ENCODE data around the gene AAMP. TPM values are rescaled to one million over a fixed set of nuclear protein-coding genes. Genes with fewer than 3 reads are reported as not detected.

AAMP gene
- total and polyA plus RNA-seq, 4 donors, result 63.6 to 116 (median 74.6) TPM

DNA sequence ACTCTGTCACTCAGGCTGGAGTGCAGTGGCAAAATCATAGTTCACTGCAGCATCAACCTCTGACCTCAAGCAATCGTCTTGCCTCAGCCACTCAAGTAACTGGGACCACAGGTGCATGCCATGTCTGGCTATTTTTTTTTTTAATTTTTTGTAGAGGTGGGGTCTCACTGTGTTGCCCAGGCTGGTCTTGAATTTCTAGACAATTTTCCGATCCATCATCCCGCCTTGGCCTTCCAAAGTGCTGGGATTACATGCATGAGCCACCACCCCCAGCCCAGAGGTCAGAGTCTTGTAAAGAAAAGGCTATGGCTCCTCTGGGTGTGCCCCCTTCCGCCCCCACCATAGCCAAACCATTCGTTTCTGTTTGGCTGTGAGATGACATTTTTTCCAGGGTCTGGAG is 35.4 kb upstream of the AAMP start:
- Histone ChIP-seq H3K36me3 (ENCODE audit: control insufficient read depth in 4 of 4, insufficient read depth in 3 of 4, low read depth in 1 of 4, low read length in 3 of 4) (no peaks in the 10 kb centered on the region), H3K27me3 (ENCODE audit: control insufficient read depth in 4 of 4, insufficient read depth in 4 of 4, low read length in 3 of 4) (no peaks in the 10 kb centered on the region), H3K9ac (ENCODE audit: low read depth in 1 of 2, low read length in 2 of 2) (no peak overlapping the region), H3K4me1 (ENCODE audit: control insufficient read depth in 4 of 4, insufficient read depth in 4 of 4, low read length in 3 of 4) (peaks cover 7 to 17% (median 11%) of the 10 kb centered on the region in 4 donors), H3K4me3 (ENCODE audit: low read depth in 1 of 3, low read length in 3 of 3) (no peak overlapping the region), H3K9me3 (ENCODE audit: control insufficient read depth in 4 of 4, low read length in 3 of 4) (no peaks in the 10 kb centered on the region), H3K27ac (ENCODE audit: low read depth in 1 of 2, low read length in 2 of 2) (no peak overlapping the region)
- 74% methylated on average over 5 of the region's 5 CpGs for WGBS
- DNase-seq (ENCODE audit: low spot score), result no peak
- TF ChIP-seq HNF4G (IDR thresholded peaks at IDR 0.05) (no peak), JUND (IDR thresholded peaks at IDR 0.05) (no peak), ATF3 (IDR thresholded peaks at IDR 0.05) (no peak), ZBTB33 (IDR thresholded peaks at IDR 0.05) (no peak), SP1 (IDR thresholded peaks at IDR 0.05) (no peak), TAF1 (conservative IDR thresholded peaks at IDR 0.05) (no peak), NR2F2 (IDR thresholded peaks at IDR 0.05) (no peak), GABPA (IDR thresholded peaks at IDR 0.05 in 1 of 2, conservative IDR thresholded peaks at IDR 0.05 in 1 of 2) (no peak)
- TF ChIP-seq, protein P1, sequence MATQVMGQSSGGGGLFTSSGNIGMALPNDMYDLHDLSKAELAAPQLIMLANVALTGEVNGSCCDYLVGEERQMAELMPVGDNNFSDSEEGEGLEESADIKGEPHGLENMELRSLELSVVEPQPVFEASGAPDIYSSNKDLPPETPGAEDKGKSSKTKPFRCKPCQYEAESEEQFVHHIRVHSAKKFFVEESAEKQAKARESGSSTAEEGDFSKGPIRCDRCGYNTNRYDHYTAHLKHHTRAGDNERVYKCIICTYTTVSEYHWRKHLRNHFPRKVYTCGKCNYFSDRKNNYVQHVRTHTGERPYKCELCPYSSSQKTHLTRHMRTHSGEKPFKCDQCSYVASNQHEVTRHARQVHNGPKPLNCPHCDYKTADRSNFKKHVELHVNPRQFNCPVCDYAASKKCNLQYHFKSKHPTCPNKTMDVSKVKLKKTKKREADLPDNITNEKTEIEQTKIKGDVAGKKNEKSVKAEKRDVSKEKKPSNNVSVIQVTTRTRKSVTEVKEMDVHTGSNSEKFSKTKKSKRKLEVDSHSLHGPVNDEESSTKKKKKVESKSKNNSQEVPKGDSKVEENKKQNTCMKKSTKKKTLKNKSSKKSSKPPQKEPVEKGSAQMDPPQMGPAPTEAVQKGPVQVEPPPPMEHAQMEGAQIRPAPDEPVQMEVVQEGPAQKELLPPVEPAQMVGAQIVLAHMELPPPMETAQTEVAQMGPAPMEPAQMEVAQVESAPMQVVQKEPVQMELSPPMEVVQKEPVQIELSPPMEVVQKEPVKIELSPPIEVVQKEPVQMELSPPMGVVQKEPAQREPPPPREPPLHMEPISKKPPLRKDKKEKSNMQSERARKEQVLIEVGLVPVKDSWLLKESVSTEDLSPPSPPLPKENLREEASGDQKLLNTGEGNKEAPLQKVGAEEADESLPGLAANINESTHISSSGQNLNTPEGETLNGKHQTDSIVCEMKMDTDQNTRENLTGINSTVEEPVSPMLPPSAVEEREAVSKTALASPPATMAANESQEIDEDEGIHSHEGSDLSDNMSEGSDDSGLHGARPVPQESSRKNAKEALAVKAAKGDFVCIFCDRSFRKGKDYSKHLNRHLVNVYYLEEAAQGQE (IDR thresholded peaks at IDR 0.05), result no peak
- TF ChIP-seq, protein P2, sequence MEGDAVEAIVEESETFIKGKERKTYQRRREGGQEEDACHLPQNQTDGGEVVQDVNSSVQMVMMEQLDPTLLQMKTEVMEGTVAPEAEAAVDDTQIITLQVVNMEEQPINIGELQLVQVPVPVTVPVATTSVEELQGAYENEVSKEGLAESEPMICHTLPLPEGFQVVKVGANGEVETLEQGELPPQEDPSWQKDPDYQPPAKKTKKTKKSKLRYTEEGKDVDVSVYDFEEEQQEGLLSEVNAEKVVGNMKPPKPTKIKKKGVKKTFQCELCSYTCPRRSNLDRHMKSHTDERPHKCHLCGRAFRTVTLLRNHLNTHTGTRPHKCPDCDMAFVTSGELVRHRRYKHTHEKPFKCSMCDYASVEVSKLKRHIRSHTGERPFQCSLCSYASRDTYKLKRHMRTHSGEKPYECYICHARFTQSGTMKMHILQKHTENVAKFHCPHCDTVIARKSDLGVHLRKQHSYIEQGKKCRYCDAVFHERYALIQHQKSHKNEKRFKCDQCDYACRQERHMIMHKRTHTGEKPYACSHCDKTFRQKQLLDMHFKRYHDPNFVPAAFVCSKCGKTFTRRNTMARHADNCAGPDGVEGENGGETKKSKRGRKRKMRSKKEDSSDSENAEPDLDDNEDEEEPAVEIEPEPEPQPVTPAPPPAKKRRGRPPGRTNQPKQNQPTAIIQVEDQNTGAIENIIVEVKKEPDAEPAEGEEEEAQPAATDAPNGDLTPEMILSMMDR (IDR thresholded peaks at IDR 0.05; ENCODE audit: low read depth, low read length, missing input control), result no peak

GRCh38 chr2:218301176-218301819 is 31.4 kb upstream of the AAMP start:
- peaks cover 7 to 11% (median 8%) of the 10 kb centered on the region in 4 donors for H3K4me1 ChIP-seq (ENCODE audit: control insufficient read depth in 4 of 4, insufficient read depth in 4 of 4, low read length in 3 of 4)
- WGBS, result 8% methylated on average over 9 of the region's 9 CpGs
- TF ChIP-seq SP1 (IDR thresholded peaks at IDR 0.05), result peak; percentile 40
- no peak for TF ChIP-seq ZBTB33 (IDR thresholded peaks at IDR 0.05)
- TF ChIP-seq EGR1 (IDR thresholded peaks at IDR 0.05; ENCODE audit: low read depth in 2 of 2), result no peak
- no peak for TF ChIP-seq FOXA1 (IDR thresholded peaks at IDR 0.05)
- peak in 1 of 2 donors; percentile 38 for TF ChIP-seq RXRA (IDR thresholded peaks at IDR 0.05)
- no peak for TF ChIP-seq MAX (IDR thresholded peaks at IDR 0.05)
- no peak for TF ChIP-seq TAF1 (conservative IDR thresholded peaks at IDR 0.05)
- TF ChIP-seq JUND (IDR thresholded peaks at IDR 0.05), result no peak
- TF ChIP-seq, protein P1 (IDR thresholded peaks at IDR 0.05), result no peak
- TF ChIP-seq YY1 (IDR thresholded peaks at IDR 0.05), result peak; percentile 40
- TF ChIP-seq HNF4A (conservative IDR thresholded peaks at IDR 0.05), result peak; percentile 15 to 36
- TF ChIP-seq GABPA (IDR thresholded peaks at IDR 0.05 in 1 of 2, conservative IDR thresholded peaks at IDR 0.05 in 1 of 2), result no peak
- peak; percentile 99 for TF ChIP-seq RAD21 (IDR thresholded peaks at IDR 0.05)
- TF ChIP-seq NR2F2 (IDR thresholded peaks at IDR 0.05), result peak; percentile 14
- TF ChIP-seq FOXA2 (IDR thresholded peaks at IDR 0.05), result no peak

More at GRCh38 chr2:218301176-218301819, 31.4 kb upstream of the AAMP start:
- H3K9ac ChIP-seq (ENCODE audit: low read depth in 1 of 2, low read length in 2 of 2), result peak overlapping the region in 1 of 2 donors; percentile 21
- no peaks in the 10 kb centered on the region for H3K9me3 ChIP-seq (ENCODE audit: control insufficient read depth in 4 of 4, low read length in 3 of 4)
- H3K4me3 ChIP-seq (ENCODE audit: low read depth in 1 of 3, low read length in 3 of 3), result no peak overlapping the region
- H3K27me3 ChIP-seq (ENCODE audit: control insufficient read depth in 4 of 4, insufficient read depth in 4 of 4, low read length in 3 of 4), result no peaks in the 10 kb centered on the region
- H3K27ac ChIP-seq (ENCODE audit: low read depth in 1 of 2, low read length in 2 of 2), result no peak overlapping the region
- H3K36me3 ChIP-seq (ENCODE audit: control insufficient read depth in 4 of 4, insufficient read depth in 3 of 4, low read depth in 1 of 4, low read length in 3 of 4), result no peaks in the 10 kb centered on the region
- peak; percentile 90 for DNase-seq (ENCODE audit: low spot score)
